Astrocyte of the spinal cord (primary cell): ENCODE results near the gene GUCY2D.

Experiments used
- DNase-seq: peaks from one replicate; pipeline ENCODE4 v3.0.0; 2011; ENCODE audit warnings: low read depth, low spot score
- H3K4me3 ChIP-seq: 2 replicates; pipeline ENCODE4 v1.5.1; 2011; ENCODE audit warnings: low read depth, mild to moderate bottlenecking, low read length, moderate library complexity
- in situ Hi-C: cut with HindIII; loops from 2 replicates; pipeline ENCODE4 v1.10.0; 2017; ENCODE audit warnings: low sequenced_read_pairs
- TF ChIP-seq, protein P1 (sequence below): IDR thresholded peaks from 2 replicates; pipeline ENCODE4 v1.5.1; 2012; ENCODE audit warnings: low read depth, mild to moderate bottlenecking, low read length, inconsistent platforms

The GUCY2D gene

DNA sequence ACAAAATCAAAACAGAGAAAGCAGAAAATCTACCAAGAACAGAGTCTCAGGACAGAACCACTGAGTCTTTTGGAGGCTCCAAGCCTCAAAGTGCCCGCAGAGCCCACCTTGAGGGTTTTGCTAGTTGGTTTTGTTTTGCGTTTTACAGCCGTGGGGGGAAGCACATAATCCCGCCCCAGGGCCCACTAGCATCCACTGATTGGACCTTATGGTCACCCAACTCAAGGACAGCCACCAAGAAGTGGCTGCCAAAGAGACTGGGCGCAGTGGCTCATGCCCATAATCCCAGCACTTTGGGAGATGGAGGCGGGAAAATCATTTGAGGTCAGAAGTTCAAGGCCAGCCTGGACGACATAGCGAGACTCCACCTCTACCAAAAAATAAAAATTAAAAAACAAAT is 46.3 kb downstream of the GUCY2D start:
- H3K4me3 ChIP-seq = no peak overlapping the region
- TF ChIP-seq, protein P1, sequence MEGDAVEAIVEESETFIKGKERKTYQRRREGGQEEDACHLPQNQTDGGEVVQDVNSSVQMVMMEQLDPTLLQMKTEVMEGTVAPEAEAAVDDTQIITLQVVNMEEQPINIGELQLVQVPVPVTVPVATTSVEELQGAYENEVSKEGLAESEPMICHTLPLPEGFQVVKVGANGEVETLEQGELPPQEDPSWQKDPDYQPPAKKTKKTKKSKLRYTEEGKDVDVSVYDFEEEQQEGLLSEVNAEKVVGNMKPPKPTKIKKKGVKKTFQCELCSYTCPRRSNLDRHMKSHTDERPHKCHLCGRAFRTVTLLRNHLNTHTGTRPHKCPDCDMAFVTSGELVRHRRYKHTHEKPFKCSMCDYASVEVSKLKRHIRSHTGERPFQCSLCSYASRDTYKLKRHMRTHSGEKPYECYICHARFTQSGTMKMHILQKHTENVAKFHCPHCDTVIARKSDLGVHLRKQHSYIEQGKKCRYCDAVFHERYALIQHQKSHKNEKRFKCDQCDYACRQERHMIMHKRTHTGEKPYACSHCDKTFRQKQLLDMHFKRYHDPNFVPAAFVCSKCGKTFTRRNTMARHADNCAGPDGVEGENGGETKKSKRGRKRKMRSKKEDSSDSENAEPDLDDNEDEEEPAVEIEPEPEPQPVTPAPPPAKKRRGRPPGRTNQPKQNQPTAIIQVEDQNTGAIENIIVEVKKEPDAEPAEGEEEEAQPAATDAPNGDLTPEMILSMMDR = no peak
- in situ Hi-C loops = no loop called here
- DNase-seq = no peak

DNA sequence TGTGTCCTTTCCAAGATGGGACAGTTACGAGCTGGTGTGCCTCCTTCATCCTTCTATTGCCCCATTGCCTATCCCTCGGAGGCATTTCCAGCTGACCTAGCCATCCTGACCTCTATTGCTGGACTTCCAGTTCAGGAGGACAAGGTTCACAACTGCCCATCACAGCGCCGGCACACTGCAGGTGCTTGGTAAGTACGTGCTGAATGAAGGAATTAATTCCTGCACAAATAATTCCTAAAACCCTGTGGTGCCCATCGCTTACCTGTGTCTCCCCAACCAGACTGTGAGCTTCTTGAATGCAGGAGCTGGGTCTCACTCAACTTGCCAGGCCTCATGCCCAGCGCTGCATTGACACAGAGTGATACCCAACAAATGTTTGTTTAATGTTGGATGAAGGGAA is 49.4 kb downstream of the GUCY2D start:
- TF ChIP-seq, protein P1 = no peak
- in situ Hi-C loops = loop anchor here (10.0 kb wide), 1 partner anchor 63 kb away; the partner anchor contains the start of gene ALOXE3
- no peak overlapping the region for H3K4me3 ChIP-seq
- no peak for DNase-seq

DNA sequence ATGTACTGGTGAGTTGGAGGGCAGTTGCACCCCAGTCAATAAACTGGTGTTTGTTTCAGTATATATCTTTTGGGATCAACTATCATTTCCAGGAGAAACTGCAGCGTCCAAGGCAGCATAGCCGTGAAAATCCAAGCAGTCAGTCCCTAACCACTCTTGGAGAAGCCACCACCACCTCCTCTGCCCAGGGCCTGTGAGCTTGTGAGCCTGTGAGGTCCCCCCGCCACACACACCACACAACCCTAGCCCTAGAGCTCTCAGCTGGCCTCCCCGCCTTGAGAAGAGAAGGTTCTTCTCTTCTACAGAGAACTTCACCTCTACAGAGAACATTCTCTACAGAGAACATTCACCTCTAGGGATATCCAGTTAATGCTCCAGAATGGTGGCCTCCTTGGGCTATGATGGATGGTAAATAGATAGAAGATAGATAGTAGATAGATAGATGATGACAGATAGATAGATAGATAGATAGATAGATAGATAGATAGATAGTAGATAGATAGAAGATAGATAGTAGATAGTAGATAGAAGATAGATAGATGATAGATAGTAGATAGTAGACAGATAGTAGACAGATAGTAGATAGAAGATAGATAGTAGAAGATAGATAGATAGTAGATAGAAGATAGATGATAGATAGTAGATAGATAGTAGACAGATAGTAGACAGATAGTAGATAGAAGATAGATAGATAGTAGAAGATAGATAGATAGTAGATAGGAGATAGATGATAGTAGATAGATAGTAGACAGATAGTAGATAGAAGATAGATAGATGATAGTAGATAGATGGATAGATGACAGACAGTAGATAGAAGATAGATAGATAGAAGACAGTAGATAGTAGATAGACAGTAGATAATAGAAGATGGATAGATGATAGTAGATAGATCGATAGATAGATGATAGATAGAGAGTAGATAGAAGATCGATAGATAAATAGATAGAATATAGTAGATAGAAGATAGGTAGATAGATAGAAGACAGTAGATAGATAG is 50.1 kb downstream of the GUCY2D start:
- TF ChIP-seq, protein P1 = no peak
- in situ Hi-C loops = loop anchor here (10.0 kb wide), 1 partner anchor 62 kb away; the partner anchor contains the start of gene ALOXE3
- no peak for DNase-seq
- no peak overlapping the region for H3K4me3 ChIP-seq

DNA sequence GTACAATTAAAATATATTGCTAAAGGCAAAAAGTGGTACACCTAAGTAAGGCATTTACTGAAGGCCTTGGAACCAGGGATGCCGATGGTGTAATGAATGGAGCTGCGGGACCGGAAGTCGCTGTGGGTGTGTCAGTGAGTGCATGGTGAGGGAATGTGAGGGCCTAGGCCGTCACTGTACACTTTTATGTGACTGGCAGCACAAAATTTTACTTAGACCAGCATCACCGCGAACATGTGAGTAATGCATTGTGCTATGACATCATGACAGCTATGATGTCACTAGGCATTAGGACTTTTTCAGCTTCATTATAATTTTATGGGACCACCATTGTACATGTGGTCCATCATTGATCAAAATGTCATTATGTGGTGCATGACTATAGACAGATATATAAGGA is 51.2 kb downstream of the GUCY2D start:
- no peak for DNase-seq
- TF ChIP-seq, protein P1 = no peak
- in situ Hi-C loops = loop anchor here (10.0 kb wide), 1 partner anchor 61 kb away; the partner anchor contains the start of gene ALOXE3
- no peak overlapping the region for H3K4me3 ChIP-seq

DNA sequence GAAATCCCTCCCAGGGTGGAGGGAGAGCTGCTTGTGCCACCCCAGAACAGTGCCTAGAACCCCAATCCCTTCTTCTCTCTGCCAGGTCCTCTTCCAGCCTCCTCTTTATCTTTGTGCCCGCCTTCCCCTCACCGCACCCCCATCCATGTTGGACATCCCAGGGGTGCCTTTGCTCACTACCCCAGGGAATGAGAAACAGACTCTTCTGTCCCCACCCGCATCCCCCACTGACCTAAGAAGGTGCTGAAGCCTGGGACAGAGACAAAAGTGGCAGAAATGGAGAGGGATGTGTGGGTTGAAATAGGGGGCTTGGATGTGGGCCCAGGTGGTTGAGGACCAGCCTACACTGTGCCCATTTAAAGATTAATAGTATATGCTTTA is 53.4 kb downstream of the GUCY2D start:
- TF ChIP-seq, protein P1 = no peak
- DNase-seq = no peak
- in situ Hi-C loops = loop anchor here (10.0 kb wide), 1 partner anchor 59 kb away; the partner anchor contains the start of gene ALOXE3
- no peak overlapping the region for H3K4me3 ChIP-seq

DNA sequence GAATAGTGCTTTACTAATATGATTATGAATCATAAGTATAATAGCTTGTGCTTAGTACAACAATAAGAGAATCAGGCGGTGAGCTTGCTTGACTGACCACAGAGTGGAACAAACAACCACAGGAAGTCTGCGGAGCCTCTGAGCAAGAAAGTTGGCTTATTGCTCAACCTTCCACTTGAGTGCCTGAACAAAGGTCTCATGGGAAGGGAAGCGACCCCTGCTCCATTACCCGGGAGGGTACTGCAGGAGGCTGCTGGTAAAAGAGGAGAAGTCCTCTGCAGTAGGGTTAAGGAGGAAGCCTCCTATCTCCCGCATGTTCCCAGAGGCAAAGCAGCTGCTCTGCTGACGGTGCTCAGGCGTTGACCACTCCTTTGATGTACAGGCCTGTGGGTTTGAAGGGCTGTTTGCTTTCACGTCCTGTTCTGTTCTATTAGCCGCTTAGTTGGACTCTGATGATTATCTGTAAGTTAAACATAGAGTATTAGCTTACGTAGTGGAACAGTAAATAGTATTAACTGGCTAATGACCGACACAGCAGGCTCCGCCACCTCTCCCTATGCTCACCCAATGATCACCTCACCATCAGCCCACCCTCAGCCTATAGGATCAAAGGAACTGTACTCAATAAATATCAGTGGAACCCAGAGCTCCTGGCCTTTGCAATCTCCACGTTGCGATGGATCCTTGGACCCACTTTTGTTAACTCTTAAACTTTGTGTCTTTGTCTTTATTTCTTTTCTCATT is 54.0 kb downstream of the GUCY2D start:
- TF ChIP-seq, protein P1 = no peak

More for the DNA sequence above, 54.0 kb downstream of the GUCY2D start:
- no peak overlapping the region for H3K4me3 ChIP-seq
- peak; percentile 67 for DNase-seq
- in situ Hi-C loops = loop anchor here (10.0 kb wide), 1 partner anchor 58 kb away; the partner anchor contains the start of gene ALOXE3
